Fibroblast of peridontal ligament (primary cell): Measurements from ENCODE around the gene IL1RN.
A peak's percentile ranks its signal among the peaks of the same experiment; 100 is the strongest.

Experiments used
- DNase-seq: peaks from one replicate; pipeline ENCODE4 v3.0.0-alpha.2; 2010; ENCODE audit errors: extremely low read depth

IL1RN gene

GRCh38 chr2:113103277-113103676 lies 24.1 kb upstream of the IL1RN start:
- DNase-seq: no peak

- no peak for DNase-seq
Measured at GRCh38 chr2:113104054-113104611, 23.3 kb upstream of the IL1RN start.

- DNase-seq: peak; percentile 23
Measured at GRCh38 chr2:113105047-113105785, 22.2 kb upstream of the IL1RN start.

GRCh38 chr2:113111121-113111520 lies 16.3 kb upstream of the IL1RN start:
- DNase-seq: no peak

- no peak for DNase-seq
Measured at GRCh38 chr2:113111823-113112287, 15.5 kb upstream of the IL1RN start.

- no peak for DNase-seq
Measured at GRCh38 chr2:113112441-113112840, 15.0 kb upstream of the IL1RN start.

GRCh38 chr2:113112871-113113270 lies 14.5 kb upstream of the IL1RN start:
- no peak for DNase-seq

- no peak for DNase-seq
Measured at GRCh38 chr2:113113807-113114206, 13.6 kb upstream of the IL1RN start.

GRCh38 chr2:113114224-113114945 lies 13.0 kb upstream of the IL1RN start:
- DNase-seq: no peak

GRCh38 chr2:113114996-113115395 lies 12.4 kb upstream of the IL1RN start:
- no peak for DNase-seq

GRCh38 chr2:113116100-113116958 lies 11.1 kb upstream of the IL1RN start:
- DNase-seq: no peak

- DNase-seq: peak; percentile 93
Measured at GRCh38 chr2:113117541-113118262, 9.7 kb upstream of the IL1RN start.

GRCh38 chr2:113118263-113118657 lies 9.1 kb upstream of the IL1RN start:
- DNase-seq: no peak

GRCh38 chr2:113119111-113119510 lies 8.3 kb upstream of the IL1RN start:
- DNase-seq: no peak

GRCh38 chr2:113120861-113121260 lies 6.5 kb upstream of the IL1RN start:
- DNase-seq: no peak

- DNase-seq: no peak
Measured at GRCh38 chr2:113122364-113122763, 5.0 kb upstream of the IL1RN start.

- no peak for DNase-seq
Measured at GRCh38 chr2:113123726-113124125, 3.7 kb upstream of the IL1RN start.

- DNase-seq: no peak
Measured at GRCh38 chr2:113124181-113124961, 3.0 kb upstream of the IL1RN start.

GRCh38 chr2:113124984-113125855 lies 2.2 kb upstream of the IL1RN start:
- DNase-seq: no peak
